Spinal cord (tissue), 10 donors: Measurements from ENCODE around the gene PPP1R9A. TPM values are rescaled to one million over a fixed set of nuclear protein-coding genes. Genes with fewer than 3 reads are reported as not detected.

ENCODE experiments used
- DNase-seq, 6 donors: peaks; one replicate each; pipeline versions ENCODE4 v3.0.0 to v3.0.0-alpha.2; 2013 to 2015; ENCODE audit warnings: low spot score in 6 of 6, low read depth in 4 of 6
- H3K27ac ChIP-seq: one replicate; pipeline ENCODE4 v1.5.1; 2013; ENCODE audit warnings: low read depth, low read length, control low read depth
- H3K27me3 ChIP-seq: one replicate; pipeline ENCODE4 v1.6.1; 2013; ENCODE audit warnings: low read length; ENCODE audit not compliant: control insufficient read depth, insufficient read depth
- H3K36me3 ChIP-seq: one replicate; pipeline ENCODE4 v1.6.1; 2013; ENCODE audit warnings: low read length; ENCODE audit not compliant: control insufficient read depth, insufficient read depth
- H3K4me1 ChIP-seq: one replicate; pipeline ENCODE4 v1.6.1; 2013; ENCODE audit warnings: low read length; ENCODE audit not compliant: control insufficient read depth, insufficient read depth
- H3K4me3 ChIP-seq: one replicate; pipeline ENCODE4 v1.5.1; 2013; ENCODE audit warnings: low read depth, low read length, control low read depth
- H3K9me3 ChIP-seq: one replicate; pipeline ENCODE4 v1.6.1; 2013; ENCODE audit warnings: low read length; ENCODE audit not compliant: control insufficient read depth, insufficient read depth
- WGBS: methylation state at CpG from one replicate; pipeline ENCODE4 v1.1.5; 2013; ENCODE audit warnings: missing lambda C conversion rate; ENCODE audit not compliant: insufficient coverage; 5-methylcytosine and 5-hydroxymethylcytosine counted together
- polyA plus RNA-seq, 2 donors: library from polyadenylated mRNA; unstranded; fragments of 120-200 nt; gene quantifications; one replicate each; pipeline ENCODE4 v1.2.1, GENCODE V29; 2013; ENCODE audit not compliant: insufficient read length in 2 of 2
- total RNA-seq, 2 donors: library from RNA; depleted of rRNA in 1 of 2; stranded (reverse); fragments of 120-200 nt in 1 of 2; fragments of >200 nt in 1 of 2; gene quantifications; one replicate each; pipeline versions ENCODE4 v1.2.3 to v1.2.4, GENCODE V29; 2013 to 2014
- donor health status: healthy.

The PPP1R9A gene
- total and polyA plus RNA-seq, 4 donors: 23.4 to 69.9 (median 38.0) TPM

GRCh38 chr7:94908323-94909178 is 1.2 kb downstream of the PPP1R9A start:
- no peaks in the 10 kb centered on the region for H3K27me3 ChIP-seq
- WGBS: 0% methylated on average over 10 of the region's 27 CpGs
- no peaks in the 10 kb centered on the region for H3K36me3 ChIP-seq
- DNase-seq: peak; percentile 63 to 90 (median 66)
- peak overlapping the region; percentile 74 for H3K4me3 ChIP-seq
- H3K4me1 ChIP-seq: peaks cover 6% of the 10 kb centered on the region
- peak overlapping the region; percentile 89 for H3K27ac ChIP-seq
- no peaks in the 10 kb centered on the region for H3K9me3 ChIP-seq

- WGBS: no CpG with 5 or more reads among the region's 2 CpGs
- no peak for DNase-seq
- peak overlapping the region; percentile 89 for H3K27ac ChIP-seq
- H3K9me3 ChIP-seq: no peaks in the 10 kb centered on the region
- peak overlapping the region; percentile 74 for H3K4me3 ChIP-seq
- H3K4me1 ChIP-seq: peaks cover 6% of the 10 kb centered on the region
- H3K36me3 ChIP-seq: no peaks in the 10 kb centered on the region
- H3K27me3 ChIP-seq: no peaks in the 10 kb centered on the region
Measured at GRCh38 chr7:94909179-94909466, 1.7 kb downstream of the PPP1R9A start.

GRCh38 chr7:94912085-94912484 is 4.7 kb downstream of the PPP1R9A start:
- Histone ChIP-seq H3K4me1 (peaks cover 5% of the 10 kb centered on the region), H3K9me3 (no peaks in the 10 kb centered on the region), H3K36me3 (no peaks in the 10 kb centered on the region), H3K4me3 (no peak overlapping the region), H3K27ac (no peak overlapping the region), H3K27me3 (no peaks in the 10 kb centered on the region)
- peak in 1 of 6 donors; percentile 43 for DNase-seq

GRCh38 chr7:94913391-94913790 is 6.0 kb downstream of the PPP1R9A start:
- no peaks in the 10 kb centered on the region for H3K9me3 ChIP-seq
- H3K27me3 ChIP-seq: no peaks in the 10 kb centered on the region
- DNase-seq: no peak
- no peak overlapping the region for H3K4me3 ChIP-seq
- H3K4me1 ChIP-seq: no peaks in the 10 kb centered on the region
- H3K27ac ChIP-seq: no peak overlapping the region
- no peaks in the 10 kb centered on the region for H3K36me3 ChIP-seq

GRCh38 chr7:94921911-94922310 is 14.5 kb downstream of the PPP1R9A start:
- Histone ChIP-seq H3K4me1 (no peaks in the 10 kb centered on the region), H3K9me3 (no peaks in the 10 kb centered on the region), H3K27me3 (no peaks in the 10 kb centered on the region), H3K36me3 (peaks cover 2% of the 10 kb centered on the region), H3K27ac (no peak overlapping the region), H3K4me3 (no peak overlapping the region)
- no CpG with 5 or more reads among the region's 4 CpGs for WGBS
- no peak for DNase-seq

- peaks cover 2% of the 10 kb centered on the region for H3K36me3 ChIP-seq
- no CpG with 5 or more reads among the region's 1 CpG for WGBS
- no peak for DNase-seq
- H3K9me3 ChIP-seq: no peaks in the 10 kb centered on the region
- no peaks in the 10 kb centered on the region for H3K27me3 ChIP-seq
- H3K4me1 ChIP-seq: no peaks in the 10 kb centered on the region
- no peak overlapping the region for H3K27ac ChIP-seq
- H3K4me3 ChIP-seq: no peak overlapping the region
Measured at GRCh38 chr7:94922457-94922856, 15.1 kb downstream of the PPP1R9A start.

- DNase-seq: no peak
- no peaks in the 10 kb centered on the region for H3K4me1 ChIP-seq
- H3K4me3 ChIP-seq: no peak overlapping the region
- peaks cover 2% of the 10 kb centered on the region for H3K36me3 ChIP-seq
- H3K27ac ChIP-seq: no peak overlapping the region
- no peaks in the 10 kb centered on the region for H3K27me3 ChIP-seq
- H3K9me3 ChIP-seq: no peaks in the 10 kb centered on the region
Measured at GRCh38 chr7:94923412-94923811, 16.0 kb downstream of the PPP1R9A start.

GRCh38 chr7:94928168-94928707 is 20.8 kb downstream of the PPP1R9A start:
- no peak overlapping the region for H3K4me3 ChIP-seq
- no peaks in the 10 kb centered on the region for H3K27me3 ChIP-seq
- H3K9me3 ChIP-seq: no peaks in the 10 kb centered on the region
- no peaks in the 10 kb centered on the region for H3K36me3 ChIP-seq
- H3K4me1 ChIP-seq: no peaks in the 10 kb centered on the region
- no peak overlapping the region for H3K27ac ChIP-seq
- no peak for DNase-seq

GRCh38 chr7:94933256-94933990 is 26.0 kb downstream of the PPP1R9A start:
- H3K9me3 ChIP-seq: no peaks in the 10 kb centered on the region
- WGBS: no CpG with 5 or more reads among the region's 3 CpGs
- no peaks in the 10 kb centered on the region for H3K36me3 ChIP-seq
- no peak overlapping the region for H3K4me3 ChIP-seq
- no peaks in the 10 kb centered on the region for H3K27me3 ChIP-seq
- H3K4me1 ChIP-seq: no peaks in the 10 kb centered on the region
- no peak overlapping the region for H3K27ac ChIP-seq
- no peak for DNase-seq

GRCh38 chr7:94939395-94939794 is 32.0 kb downstream of the PPP1R9A start:
- H3K27me3 ChIP-seq: no peaks in the 10 kb centered on the region
- no peak for DNase-seq
- H3K9me3 ChIP-seq: no peaks in the 10 kb centered on the region
- H3K4me3 ChIP-seq: no peak overlapping the region
- no peaks in the 10 kb centered on the region for H3K36me3 ChIP-seq
- H3K27ac ChIP-seq: no peak overlapping the region
- H3K4me1 ChIP-seq: no peaks in the 10 kb centered on the region
